ENCODE data around the gene RAG2.

Gene RAG2

GRCh38 chr11:36598051-36598450 is at the start of gene RAG2:
Gene RAG2, minus strand, starts transcription at chr11:36598236. Its CDS starts 4,068 bp downstream, at chr11:36594168.
- Histone ChIP-seq H3K4me3 (ENCODE audit: low read depth, low read length) (no peak within 1 kb of the TSS), H3K36me3 (ENCODE audit: control insufficient read depth, insufficient read depth, low read length) (no peaks in the 10 kb centered on the region), H3K9ac (ENCODE audit: low read length) (no peak within 1 kb of the TSS), H3K27me3 (ENCODE audit: control insufficient read depth, insufficient read depth, low read length) (no peaks in the 10 kb centered on the region), H3K4me1 (ENCODE audit: control insufficient read depth, insufficient read depth, low read length) (peaks cover 5% of the 10 kb centered on the region; the same call in 1 of the 2 replicates), H3K9me3 (ENCODE audit: control insufficient read depth, insufficient read depth, low read depth, low read length) (no peaks in the 10 kb centered on the region), H3K27ac (ENCODE audit: low read depth, low read length) (no peak within 1 kb of the TSS)

DNA sequence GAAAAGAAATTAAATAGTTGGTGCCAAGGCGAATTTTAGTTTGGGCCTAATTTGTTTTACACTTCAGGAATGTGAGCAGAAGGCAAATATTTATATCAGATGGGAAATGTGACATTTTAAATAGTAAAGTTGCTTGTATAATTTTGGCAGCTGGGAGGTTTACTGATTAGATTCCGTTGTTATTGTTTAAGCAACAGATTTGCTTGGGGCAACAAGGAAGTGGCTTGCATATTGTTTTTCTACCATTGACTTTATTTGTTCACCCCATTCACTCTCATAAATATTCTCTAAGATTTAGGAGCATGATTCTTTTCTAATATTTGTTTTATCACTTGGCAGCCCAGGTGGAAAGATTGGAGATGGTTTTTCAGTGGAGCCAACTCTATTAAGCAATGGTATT is 40.5 kb upstream of the RAG2 start:
- H3K27me3 ChIP-seq (ENCODE audit: control insufficient read depth, insufficient read depth, low read length): no peaks in the 10 kb centered on the region
- H3K9ac ChIP-seq (ENCODE audit: low read length): no peak overlapping the region
- H3K36me3 ChIP-seq (ENCODE audit: control insufficient read depth, insufficient read depth, low read length): no peaks in the 10 kb centered on the region
- H3K27ac ChIP-seq (ENCODE audit: low read depth, low read length): no peak overlapping the region
- no peaks in the 10 kb centered on the region for H3K9me3 ChIP-seq (ENCODE audit: control insufficient read depth, insufficient read depth, low read depth, low read length)
- no peak overlapping the region for H3K4me3 ChIP-seq (ENCODE audit: low read depth, low read length)
- no peaks in the 10 kb centered on the region for H3K4me1 ChIP-seq (ENCODE audit: control insufficient read depth, insufficient read depth, low read length)

GRCh38 chr11:36635066-36635862 is 37.2 kb upstream of the RAG2 start:
- Histone ChIP-seq H3K4me3 (ENCODE audit: low read depth, low read length) (no peak overlapping the region), H3K9me3 (ENCODE audit: control insufficient read depth, insufficient read depth, low read depth, low read length) (no peaks in the 10 kb centered on the region), H3K27me3 (ENCODE audit: control insufficient read depth, insufficient read depth, low read length) (no peaks in the 10 kb centered on the region), H3K4me1 (ENCODE audit: control insufficient read depth, insufficient read depth, low read length) (no peaks in the 10 kb centered on the region), H3K36me3 (ENCODE audit: control insufficient read depth, insufficient read depth, low read length) (no peaks in the 10 kb centered on the region), H3K9ac (ENCODE audit: low read length) (no peak overlapping the region), H3K27ac (ENCODE audit: low read depth, low read length) (no peak overlapping the region)

GRCh38 chr11:36631774-36632173 is 33.7 kb upstream of the RAG2 start:
- Histone ChIP-seq H3K4me3 (ENCODE audit: low read depth, low read length) (no peak overlapping the region), H3K4me1 (ENCODE audit: control insufficient read depth, insufficient read depth, low read length) (no peaks in the 10 kb centered on the region), H3K9ac (ENCODE audit: low read length) (no peak overlapping the region), H3K9me3 (ENCODE audit: control insufficient read depth, insufficient read depth, low read depth, low read length) (no peaks in the 10 kb centered on the region), H3K27me3 (ENCODE audit: control insufficient read depth, insufficient read depth, low read length) (no peaks in the 10 kb centered on the region), H3K36me3 (ENCODE audit: control insufficient read depth, insufficient read depth, low read length) (no peaks in the 10 kb centered on the region), H3K27ac (ENCODE audit: low read depth, low read length) (no peak overlapping the region)

DNA sequence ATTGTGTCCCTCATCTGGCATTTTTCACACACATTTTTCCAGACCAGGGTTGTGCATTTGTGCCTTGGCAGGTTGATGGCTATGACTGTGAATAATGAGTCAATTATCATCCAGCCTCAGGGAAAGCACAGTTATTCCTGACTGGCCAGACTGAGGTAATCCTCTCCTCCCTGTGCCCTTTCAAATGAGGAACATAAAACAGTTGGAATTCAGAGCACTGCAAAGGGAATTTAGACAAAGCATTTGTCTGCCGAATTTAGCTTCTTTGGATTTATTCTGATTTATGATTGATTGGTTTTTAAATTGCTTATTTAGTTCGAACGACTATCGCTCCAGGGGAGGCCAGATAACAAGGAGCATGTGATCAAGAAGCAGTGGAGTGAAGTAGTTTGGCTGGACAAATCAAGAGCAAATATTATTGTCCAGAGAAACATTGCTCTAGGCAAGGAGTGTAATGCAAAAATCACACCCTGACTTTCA is 30.8 kb upstream of the RAG2 start:
- no peaks in the 10 kb centered on the region for H3K4me1 ChIP-seq (ENCODE audit: control insufficient read depth, insufficient read depth, low read length)
- H3K36me3 ChIP-seq (ENCODE audit: control insufficient read depth, insufficient read depth, low read length): no peaks in the 10 kb centered on the region
- no peak overlapping the region for H3K4me3 ChIP-seq (ENCODE audit: low read depth, low read length)
- H3K27ac ChIP-seq (ENCODE audit: low read depth, low read length): no peak overlapping the region
- no peaks in the 10 kb centered on the region for H3K27me3 ChIP-seq (ENCODE audit: control insufficient read depth, insufficient read depth, low read length)
- no peaks in the 10 kb centered on the region for H3K9me3 ChIP-seq (ENCODE audit: control insufficient read depth, insufficient read depth, low read depth, low read length)
- no peak overlapping the region for H3K9ac ChIP-seq (ENCODE audit: low read length)

GRCh38 chr11:36628141-36628540 is 30.1 kb upstream of the RAG2 start:
- Histone ChIP-seq H3K9me3 (ENCODE audit: control insufficient read depth, insufficient read depth, low read depth, low read length) (no peaks in the 10 kb centered on the region), H3K9ac (ENCODE audit: low read length) (no peak overlapping the region), H3K27me3 (ENCODE audit: control insufficient read depth, insufficient read depth, low read length) (no peaks in the 10 kb centered on the region), H3K27ac (ENCODE audit: low read depth, low read length) (no peak overlapping the region), H3K4me1 (ENCODE audit: control insufficient read depth, insufficient read depth, low read length) (no peaks in the 10 kb centered on the region), H3K4me3 (ENCODE audit: low read depth, low read length) (no peak overlapping the region), H3K36me3 (ENCODE audit: control insufficient read depth, insufficient read depth, low read length) (no peaks in the 10 kb centered on the region)

GRCh38 chr11:36627471-36627870 is 29.4 kb upstream of the RAG2 start:
- Histone ChIP-seq H3K4me3 (ENCODE audit: low read depth, low read length) (no peak overlapping the region), H3K27ac (ENCODE audit: low read depth, low read length) (no peak overlapping the region), H3K27me3 (ENCODE audit: control insufficient read depth, insufficient read depth, low read length) (no peaks in the 10 kb centered on the region), H3K9ac (ENCODE audit: low read length) (no peak overlapping the region), H3K9me3 (ENCODE audit: control insufficient read depth, insufficient read depth, low read depth, low read length) (no peaks in the 10 kb centered on the region), H3K4me1 (ENCODE audit: control insufficient read depth, insufficient read depth, low read length) (no peaks in the 10 kb centered on the region), H3K36me3 (ENCODE audit: control insufficient read depth, insufficient read depth, low read length) (no peaks in the 10 kb centered on the region)

GRCh38 chr11:36627006-36627405 is 29.0 kb upstream of the RAG2 start:
- no peaks in the 10 kb centered on the region for H3K9me3 ChIP-seq (ENCODE audit: control insufficient read depth, insufficient read depth, low read depth, low read length)
- no peak overlapping the region for H3K27ac ChIP-seq (ENCODE audit: low read depth, low read length)
- no peak overlapping the region for H3K4me3 ChIP-seq (ENCODE audit: low read depth, low read length)
- no peaks in the 10 kb centered on the region for H3K36me3 ChIP-seq (ENCODE audit: control insufficient read depth, insufficient read depth, low read length)
- no peaks in the 10 kb centered on the region for H3K4me1 ChIP-seq (ENCODE audit: control insufficient read depth, insufficient read depth, low read length)
- no peaks in the 10 kb centered on the region for H3K27me3 ChIP-seq (ENCODE audit: control insufficient read depth, insufficient read depth, low read length)
- H3K9ac ChIP-seq (ENCODE audit: low read length): no peak overlapping the region

- no peak overlapping the region for H3K4me3 ChIP-seq (ENCODE audit: low read depth, low read length)
- no peaks in the 10 kb centered on the region for H3K36me3 ChIP-seq (ENCODE audit: control insufficient read depth, insufficient read depth, low read length)
These were observed 25.5 kb upstream of the RAG2 start for GRCh38 chr11:36623494-36623893.

DNA sequence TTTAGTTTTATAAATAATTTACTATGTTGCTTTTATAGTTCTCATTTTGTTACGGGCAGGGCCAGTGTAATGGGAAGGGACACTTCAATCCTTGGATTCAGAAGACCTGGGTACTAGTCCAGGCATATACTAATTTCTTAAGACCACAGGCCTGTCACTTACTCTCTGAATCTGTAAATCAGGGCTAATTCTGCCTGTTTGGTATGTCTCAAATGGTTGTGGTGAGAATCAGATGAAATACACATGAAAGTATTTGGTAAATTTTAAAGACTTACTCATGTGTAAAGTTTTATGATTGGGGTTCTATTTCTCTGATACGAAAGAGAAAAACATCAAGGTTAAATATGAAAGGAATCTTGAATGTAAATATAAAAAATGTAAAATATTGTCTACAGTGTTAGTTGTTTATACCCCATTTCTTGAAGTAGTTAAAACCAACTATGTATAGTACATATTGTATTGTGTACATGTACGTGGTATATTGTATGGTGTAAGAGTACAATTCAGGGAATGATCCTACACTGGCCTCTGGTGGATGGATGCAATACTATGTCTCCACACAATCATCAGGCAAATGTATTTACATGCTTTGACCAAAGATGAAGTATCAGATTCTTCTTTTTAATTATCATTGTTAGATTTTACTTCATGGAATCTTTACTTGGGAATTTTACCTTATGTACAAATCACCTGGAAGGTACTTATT is 24.5 kb upstream of the RAG2 start:
- Histone ChIP-seq H3K4me1 (ENCODE audit: control insufficient read depth, insufficient read depth, low read length) (no peaks in the 10 kb centered on the region), H3K9me3 (ENCODE audit: control insufficient read depth, insufficient read depth, low read depth, low read length) (no peaks in the 10 kb centered on the region), H3K27me3 (ENCODE audit: control insufficient read depth, insufficient read depth, low read length) (no peaks in the 10 kb centered on the region), H3K4me3 (ENCODE audit: low read depth, low read length) (no peak overlapping the region), H3K9ac (ENCODE audit: low read length) (no peak overlapping the region), H3K36me3 (ENCODE audit: control insufficient read depth, insufficient read depth, low read length) (no peaks in the 10 kb centered on the region), H3K27ac (ENCODE audit: low read depth, low read length) (no peak overlapping the region)

More at GRCh38 chr11:36623494-36623893, 25.5 kb upstream of the RAG2 start:
- Histone ChIP-seq H3K9me3 (ENCODE audit: control insufficient read depth, insufficient read depth, low read depth, low read length) (no peaks in the 10 kb centered on the region), H3K9ac (ENCODE audit: low read length) (no peak overlapping the region), H3K27me3 (ENCODE audit: control insufficient read depth, insufficient read depth, low read length) (no peaks in the 10 kb centered on the region), H3K27ac (ENCODE audit: low read depth, low read length) (no peak overlapping the region), H3K4me1 (ENCODE audit: control insufficient read depth, insufficient read depth, low read length) (no peaks in the 10 kb centered on the region)

GRCh38 chr11:36620246-36620645 is 22.2 kb upstream of the RAG2 start:
- H3K36me3 ChIP-seq (ENCODE audit: control insufficient read depth, insufficient read depth, low read length): no peaks in the 10 kb centered on the region
- H3K4me1 ChIP-seq (ENCODE audit: control insufficient read depth, insufficient read depth, low read length): no peaks in the 10 kb centered on the region
- no peak overlapping the region for H3K4me3 ChIP-seq (ENCODE audit: low read depth, low read length)
- no peaks in the 10 kb centered on the region for H3K27me3 ChIP-seq (ENCODE audit: control insufficient read depth, insufficient read depth, low read length)
- H3K9me3 ChIP-seq (ENCODE audit: control insufficient read depth, insufficient read depth, low read depth, low read length): no peaks in the 10 kb centered on the region
- no peak overlapping the region for H3K27ac ChIP-seq (ENCODE audit: low read depth, low read length)
- no peak overlapping the region for H3K9ac ChIP-seq (ENCODE audit: low read length)
